Stimulated activated CD4-positive, alpha-beta T cell treated with anti-CD3 and anti-CD28 coated beads, Interleukin-12 subunit alpha, Interleukin-12 subunit beta, amount 100 ng/mL, for 4 hours (primary cell): ENCODE results near the gene CPLX3.

Experiments used
- DNase-seq: peaks from one replicate; pipeline ENCODE4 v3.0.0-alpha.2; 2020

The CPLX3 gene

GRCh38 chr15:74788683-74789151, 37.7 kb upstream of the CPLX3 start:
- DNase-seq: no peak

GRCh38 chr15:74789171-74789631, 37.2 kb upstream of the CPLX3 start:
- DNase-seq: no peak

- no peak for DNase-seq
Observed at GRCh38 chr15:74789741-74790079, 36.7 kb upstream of the CPLX3 start.

GRCh38 chr15:74790080-74790916, 36.1 kb upstream of the CPLX3 start:
- DNase-seq: no peak

GRCh38 chr15:74791007-74791406, 35.4 kb upstream of the CPLX3 start:
- DNase-seq: no peak

- no peak for DNase-seq
Observed at GRCh38 chr15:74791667-74792066, 34.8 kb upstream of the CPLX3 start.

- no peak for DNase-seq
Observed at GRCh38 chr15:74792227-74793016, 34.0 kb upstream of the CPLX3 start.

- DNase-seq: peak; percentile 65
Observed at GRCh38 chr15:74793135-74794028, 33.0 kb upstream of the CPLX3 start.

GRCh38 chr15:74794248-74794969, 32.0 kb upstream of the CPLX3 start:
- DNase-seq: no peak

GRCh38 chr15:74794970-74795349, 31.5 kb upstream of the CPLX3 start:
- DNase-seq: no peak

- no peak for DNase-seq
Observed at GRCh38 chr15:74795966-74796625, 30.3 kb upstream of the CPLX3 start.

- no peak for DNase-seq
Observed at GRCh38 chr15:74798388-74799254, 27.8 kb upstream of the CPLX3 start.

GRCh38 chr15:74799255-74799855, 27.1 kb upstream of the CPLX3 start:
- no peak for DNase-seq

GRCh38 chr15:74799856-74800558, 26.4 kb upstream of the CPLX3 start:
- DNase-seq: peak; percentile 82

- no peak for DNase-seq
Observed at GRCh38 chr15:74800559-74801094, 25.8 kb upstream of the CPLX3 start.

- no peak for DNase-seq
Observed at GRCh38 chr15:74801311-74801997, 25.0 kb upstream of the CPLX3 start.

- DNase-seq: no peak
Observed at GRCh38 chr15:74802290-74802689, 24.1 kb upstream of the CPLX3 start.

- DNase-seq: no peak
Observed at GRCh38 chr15:74802862-74803447, 23.5 kb upstream of the CPLX3 start.
